H1 (cell line): ENCODE measurements around the gene POLN.

Experiments
- CTBP2 ChIP-seq: IDR thresholded peaks from 2 replicates; pipeline ENCODE4 v1.7.0; 2011; ENCODE audit warnings: borderline replicate concordance, mild to moderate bottlenecking, moderate library complexity, mixed read lengths, low read length; ENCODE audit not compliant: insufficient read depth, insufficient read length
- EGR1 ChIP-seq: IDR thresholded peaks from 2 replicates; pipeline ENCODE4 v1.6.1; 2011; ENCODE audit warnings: low read depth, low read length, borderline replicate concordance
- EP300 ChIP-seq, 2 experiments: IDR thresholded peaks; 1 replicate in 1 of 2; 2 replicates in 1 of 2; pipeline ENCODE4 v1.6.1; 2011 to 2012; ENCODE audit warnings: low read depth in 2 of 2, low read length in 2 of 2, mild to moderate bottlenecking in 2 of 2, borderline replicate concordance in 1 of 2, inconsistent platforms in 1 of 2, moderate library complexity in 1 of 2
- GABPA ChIP-seq: IDR thresholded peaks from 2 replicates; pipeline ENCODE4 v1.6.1; 2011; ENCODE audit warnings: mild to moderate bottlenecking, low read length, moderate library complexity, borderline replicate concordance; ENCODE audit not compliant: insufficient read depth
- HDAC2 ChIP-seq, 2 experiments: fragments of 300-600 bp in 1 of 2; sonication (generic) in 1 of 2; IDR thresholded peaks; 2 replicates each; pipeline ENCODE4 v1.6.1; 2011 to 2012; ENCODE audit warnings: low read depth in 2 of 2, low read length in 2 of 2, mild to moderate bottlenecking in 2 of 2, moderate library complexity in 2 of 2, borderline replicate concordance in 1 of 2, inconsistent platforms in 1 of 2
- SP4 ChIP-seq: IDR thresholded peaks from 2 replicates; pipeline ENCODE4 v1.6.1; 2012; ENCODE audit warnings: low read length, inconsistent platforms
- YY1 ChIP-seq: IDR thresholded peaks from 2 replicates; pipeline ENCODE4 v1.6.1; 2011; ENCODE audit warnings: low read depth, mild to moderate bottlenecking, low read length
- ZNF274 ChIP-seq: IDR thresholded peaks from 2 replicates; pipeline ENCODE4 v1.7.0; 2012; ENCODE audit warnings: low read length, borderline replicate concordance; ENCODE audit errors: extremely low read depth
- TF ChIP-seq, protein P1 (sequence below), 3 experiments: IDR thresholded peaks; 1 replicate in 2 of 3; 2 replicates in 1 of 3; pipeline versions ENCODE4 v1.5.1 to v1.6.1; 2011; ENCODE audit warnings: low read length in 3 of 3, mild to moderate bottlenecking in 3 of 3, inconsistent platforms in 2 of 3, low read depth in 1 of 3, moderate library complexity in 1 of 3; ENCODE audit not compliant: insufficient read depth in 1 of 3; ENCODE audit errors: control extremely low read depth in 1 of 3
- TF ChIP-seq, protein P2 (sequence below): fragments of 300-600 bp; sonication (generic); IDR thresholded peaks from 2 replicates; pipeline ENCODE4 v1.7.1; 2012; ENCODE audit warnings: low read length, moderate library complexity, mild to moderate bottlenecking, inconsistent platforms; ENCODE audit not compliant: insufficient replicate concordance

DNA sequence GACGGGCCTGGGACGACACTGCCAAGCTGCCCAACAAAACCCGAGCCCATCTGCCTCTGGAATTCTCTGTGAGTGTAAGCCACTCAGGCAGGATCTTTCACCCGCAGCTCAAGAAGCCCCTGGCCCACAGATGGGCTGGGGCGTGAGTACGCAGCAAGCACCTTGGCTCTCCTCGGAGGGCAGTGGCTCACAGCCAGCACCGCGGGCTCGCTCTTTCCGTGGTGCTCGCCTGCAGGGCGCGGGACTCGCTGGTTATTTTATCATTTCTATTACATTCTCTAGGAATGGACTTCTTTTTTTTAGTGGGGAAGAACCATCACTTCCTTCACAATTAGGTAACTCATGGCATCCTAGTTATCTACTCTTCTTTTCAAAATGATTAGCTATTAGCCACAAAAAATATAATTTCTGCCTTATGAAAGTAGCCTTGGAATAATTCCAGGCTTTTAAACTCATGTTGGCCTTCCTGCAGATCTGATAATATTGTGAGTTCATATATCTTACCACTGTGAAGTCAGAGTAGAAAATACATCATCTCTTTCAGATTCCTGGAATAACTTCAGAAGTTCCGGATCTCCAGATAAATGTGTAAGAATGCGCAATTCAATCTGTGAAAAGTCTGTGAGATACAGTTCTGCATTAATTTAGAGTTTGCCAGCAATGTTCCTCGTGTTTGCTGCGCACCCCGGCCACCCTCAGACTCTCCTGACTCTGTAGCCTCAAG, 114.2 kb downstream of the POLN start:
- TF ChIP-seq EP300 (IDR thresholded peaks at IDR 0.05; ENCODE audit: borderline replicate concordance in 1 of 2, low read depth in 2 of 2, low read length in 2 of 2) (no peak), ZNF274 (no peak), CTBP2 (no peak), YY1 (no peak), GABPA (no peak), HDAC2 (IDR thresholded peaks at IDR 0.05; ENCODE audit: borderline replicate concordance in 1 of 2, low read depth in 2 of 2, low read length in 2 of 2) (no peak), EGR1 (no peak), SP4 (no peak)
- TF ChIP-seq, protein P1, sequence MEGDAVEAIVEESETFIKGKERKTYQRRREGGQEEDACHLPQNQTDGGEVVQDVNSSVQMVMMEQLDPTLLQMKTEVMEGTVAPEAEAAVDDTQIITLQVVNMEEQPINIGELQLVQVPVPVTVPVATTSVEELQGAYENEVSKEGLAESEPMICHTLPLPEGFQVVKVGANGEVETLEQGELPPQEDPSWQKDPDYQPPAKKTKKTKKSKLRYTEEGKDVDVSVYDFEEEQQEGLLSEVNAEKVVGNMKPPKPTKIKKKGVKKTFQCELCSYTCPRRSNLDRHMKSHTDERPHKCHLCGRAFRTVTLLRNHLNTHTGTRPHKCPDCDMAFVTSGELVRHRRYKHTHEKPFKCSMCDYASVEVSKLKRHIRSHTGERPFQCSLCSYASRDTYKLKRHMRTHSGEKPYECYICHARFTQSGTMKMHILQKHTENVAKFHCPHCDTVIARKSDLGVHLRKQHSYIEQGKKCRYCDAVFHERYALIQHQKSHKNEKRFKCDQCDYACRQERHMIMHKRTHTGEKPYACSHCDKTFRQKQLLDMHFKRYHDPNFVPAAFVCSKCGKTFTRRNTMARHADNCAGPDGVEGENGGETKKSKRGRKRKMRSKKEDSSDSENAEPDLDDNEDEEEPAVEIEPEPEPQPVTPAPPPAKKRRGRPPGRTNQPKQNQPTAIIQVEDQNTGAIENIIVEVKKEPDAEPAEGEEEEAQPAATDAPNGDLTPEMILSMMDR (IDR thresholded peaks at IDR 0.05; ENCODE audit: control extremely low read depth in 1 of 3, insufficient read depth in 1 of 3, low read depth in 1 of 3, low read length in 3 of 3), result no peak
- TF ChIP-seq, protein P2, sequence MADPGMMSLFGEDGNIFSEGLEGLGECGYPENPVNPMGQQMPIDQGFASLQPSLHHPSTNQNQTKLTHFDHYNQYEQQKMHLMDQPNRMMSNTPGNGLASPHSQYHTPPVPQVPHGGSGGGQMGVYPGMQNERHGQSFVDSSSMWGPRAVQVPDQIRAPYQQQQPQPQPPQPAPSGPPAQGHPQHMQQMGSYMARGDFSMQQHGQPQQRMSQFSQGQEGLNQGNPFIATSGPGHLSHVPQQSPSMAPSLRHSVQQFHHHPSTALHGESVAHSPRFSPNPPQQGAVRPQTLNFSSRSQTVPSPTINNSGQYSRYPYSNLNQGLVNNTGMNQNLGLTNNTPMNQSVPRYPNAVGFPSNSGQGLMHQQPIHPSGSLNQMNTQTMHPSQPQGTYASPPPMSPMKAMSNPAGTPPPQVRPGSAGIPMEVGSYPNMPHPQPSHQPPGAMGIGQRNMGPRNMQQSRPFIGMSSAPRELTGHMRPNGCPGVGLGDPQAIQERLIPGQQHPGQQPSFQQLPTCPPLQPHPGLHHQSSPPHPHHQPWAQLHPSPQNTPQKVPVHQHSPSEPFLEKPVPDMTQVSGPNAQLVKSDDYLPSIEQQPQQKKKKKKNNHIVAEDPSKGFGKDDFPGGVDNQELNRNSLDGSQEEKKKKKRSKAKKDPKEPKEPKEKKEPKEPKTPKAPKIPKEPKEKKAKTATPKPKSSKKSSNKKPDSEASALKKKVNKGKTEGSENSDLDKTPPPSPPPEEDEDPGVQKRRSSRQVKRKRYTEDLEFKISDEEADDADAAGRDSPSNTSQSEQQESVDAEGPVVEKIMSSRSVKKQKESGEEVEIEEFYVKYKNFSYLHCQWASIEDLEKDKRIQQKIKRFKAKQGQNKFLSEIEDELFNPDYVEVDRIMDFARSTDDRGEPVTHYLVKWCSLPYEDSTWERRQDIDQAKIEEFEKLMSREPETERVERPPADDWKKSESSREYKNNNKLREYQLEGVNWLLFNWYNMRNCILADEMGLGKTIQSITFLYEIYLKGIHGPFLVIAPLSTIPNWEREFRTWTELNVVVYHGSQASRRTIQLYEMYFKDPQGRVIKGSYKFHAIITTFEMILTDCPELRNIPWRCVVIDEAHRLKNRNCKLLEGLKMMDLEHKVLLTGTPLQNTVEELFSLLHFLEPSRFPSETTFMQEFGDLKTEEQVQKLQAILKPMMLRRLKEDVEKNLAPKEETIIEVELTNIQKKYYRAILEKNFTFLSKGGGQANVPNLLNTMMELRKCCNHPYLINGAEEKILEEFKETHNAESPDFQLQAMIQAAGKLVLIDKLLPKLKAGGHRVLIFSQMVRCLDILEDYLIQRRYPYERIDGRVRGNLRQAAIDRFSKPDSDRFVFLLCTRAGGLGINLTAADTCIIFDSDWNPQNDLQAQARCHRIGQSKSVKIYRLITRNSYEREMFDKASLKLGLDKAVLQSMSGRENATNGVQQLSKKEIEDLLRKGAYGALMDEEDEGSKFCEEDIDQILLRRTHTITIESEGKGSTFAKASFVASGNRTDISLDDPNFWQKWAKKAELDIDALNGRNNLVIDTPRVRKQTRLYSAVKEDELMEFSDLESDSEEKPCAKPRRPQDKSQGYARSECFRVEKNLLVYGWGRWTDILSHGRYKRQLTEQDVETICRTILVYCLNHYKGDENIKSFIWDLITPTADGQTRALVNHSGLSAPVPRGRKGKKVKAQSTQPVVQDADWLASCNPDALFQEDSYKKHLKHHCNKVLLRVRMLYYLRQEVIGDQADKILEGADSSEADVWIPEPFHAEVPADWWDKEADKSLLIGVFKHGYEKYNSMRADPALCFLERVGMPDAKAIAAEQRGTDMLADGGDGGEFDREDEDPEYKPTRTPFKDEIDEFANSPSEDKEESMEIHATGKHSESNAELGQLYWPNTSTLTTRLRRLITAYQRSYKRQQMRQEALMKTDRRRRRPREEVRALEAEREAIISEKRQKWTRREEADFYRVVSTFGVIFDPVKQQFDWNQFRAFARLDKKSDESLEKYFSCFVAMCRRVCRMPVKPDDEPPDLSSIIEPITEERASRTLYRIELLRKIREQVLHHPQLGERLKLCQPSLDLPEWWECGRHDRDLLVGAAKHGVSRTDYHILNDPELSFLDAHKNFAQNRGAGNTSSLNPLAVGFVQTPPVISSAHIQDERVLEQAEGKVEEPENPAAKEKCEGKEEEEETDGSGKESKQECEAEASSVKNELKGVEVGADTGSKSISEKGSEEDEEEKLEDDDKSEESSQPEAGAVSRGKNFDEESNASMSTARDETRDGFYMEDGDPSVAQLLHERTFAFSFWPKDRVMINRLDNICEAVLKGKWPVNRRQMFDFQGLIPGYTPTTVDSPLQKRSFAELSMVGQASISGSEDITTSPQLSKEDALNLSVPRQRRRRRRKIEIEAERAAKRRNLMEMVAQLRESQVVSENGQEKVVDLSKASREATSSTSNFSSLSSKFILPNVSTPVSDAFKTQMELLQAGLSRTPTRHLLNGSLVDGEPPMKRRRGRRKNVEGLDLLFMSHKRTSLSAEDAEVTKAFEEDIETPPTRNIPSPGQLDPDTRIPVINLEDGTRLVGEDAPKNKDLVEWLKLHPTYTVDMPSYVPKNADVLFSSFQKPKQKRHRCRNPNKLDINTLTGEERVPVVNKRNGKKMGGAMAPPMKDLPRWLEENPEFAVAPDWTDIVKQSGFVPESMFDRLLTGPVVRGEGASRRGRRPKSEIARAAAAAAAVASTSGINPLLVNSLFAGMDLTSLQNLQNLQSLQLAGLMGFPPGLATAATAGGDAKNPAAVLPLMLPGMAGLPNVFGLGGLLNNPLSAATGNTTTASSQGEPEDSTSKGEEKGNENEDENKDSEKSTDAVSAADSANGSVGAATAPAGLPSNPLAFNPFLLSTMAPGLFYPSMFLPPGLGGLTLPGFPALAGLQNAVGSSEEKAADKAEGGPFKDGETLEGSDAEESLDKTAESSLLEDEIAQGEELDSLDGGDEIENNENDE, result no peak
